GM18519 (cell line): ENCODE results near the gene MAP3K4.
A peak's percentile ranks its signal among the peaks of the same experiment; 100 is the strongest.

Source experiments
- ATAC-seq: cut with Tn5 transposase; IDR thresholded peaks from one replicate; pipeline ENCODE4 v1.9.1; 2021; ENCODE audit warnings: mild to moderate bottlenecking, moderate library complexity; ENCODE audit not compliant: unreplicated experiment, low FRiP score

MAP3K4 gene

DNA sequence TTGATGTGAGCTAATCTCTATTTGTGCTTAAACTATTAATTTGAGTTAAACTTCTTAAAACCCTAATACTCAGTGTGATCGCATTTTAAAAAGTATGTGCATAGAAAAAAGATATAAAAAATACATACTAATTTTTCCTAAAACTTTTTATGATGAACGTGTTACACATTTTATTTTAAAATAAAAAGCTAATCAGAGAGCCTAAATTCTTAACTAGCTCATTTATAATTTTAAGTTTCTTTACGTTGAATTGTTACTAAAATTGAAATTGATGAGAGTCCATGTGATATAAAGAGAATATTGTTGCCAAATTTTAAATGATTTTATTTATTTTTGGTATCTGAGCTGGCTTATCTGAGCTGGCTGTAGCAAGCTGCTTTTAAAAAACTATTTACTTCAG, 6.6 kb downstream of the MAP3K4 start:
- no peak for ATAC-seq

DNA sequence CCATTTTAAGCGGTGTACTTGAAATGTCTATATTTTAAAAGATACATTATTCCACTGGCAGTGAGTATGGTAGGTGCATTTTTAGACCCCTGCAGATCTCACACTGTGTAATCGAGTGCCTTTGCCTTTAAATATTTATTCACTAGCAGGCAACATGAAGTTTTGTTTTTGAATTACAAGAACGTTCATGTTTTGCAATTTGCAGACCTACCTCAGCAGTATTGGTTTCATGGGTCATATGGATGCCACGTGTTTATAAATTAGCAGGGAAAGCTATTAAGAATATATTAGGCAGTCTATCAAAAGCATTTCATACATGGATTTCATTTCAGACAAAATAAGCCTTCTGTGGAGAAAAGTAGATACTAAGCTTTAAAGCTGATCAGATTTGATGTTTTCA, 7.2 kb downstream of the MAP3K4 start:
- ATAC-seq = no peak

DNA sequence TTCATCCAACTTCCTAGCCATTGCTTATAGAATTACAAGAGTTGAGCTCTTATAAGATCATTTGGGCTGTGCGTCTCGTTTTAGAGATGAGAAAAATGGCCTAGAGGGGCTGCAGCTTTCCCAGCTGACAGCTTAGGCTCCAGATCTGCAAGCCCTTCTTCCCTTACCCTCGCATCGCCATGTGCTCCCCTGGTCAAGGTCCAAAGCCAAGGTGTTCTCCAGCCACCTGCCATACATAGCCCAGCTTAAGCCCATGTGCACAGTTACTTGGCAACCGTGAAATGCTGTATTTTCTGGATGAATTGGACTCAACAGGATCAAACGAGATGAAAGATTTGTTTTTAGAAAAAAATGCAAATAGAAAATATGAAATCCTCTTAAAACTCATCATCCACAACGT, 7.9 kb downstream of the MAP3K4 start:
- no peak for ATAC-seq

DNA sequence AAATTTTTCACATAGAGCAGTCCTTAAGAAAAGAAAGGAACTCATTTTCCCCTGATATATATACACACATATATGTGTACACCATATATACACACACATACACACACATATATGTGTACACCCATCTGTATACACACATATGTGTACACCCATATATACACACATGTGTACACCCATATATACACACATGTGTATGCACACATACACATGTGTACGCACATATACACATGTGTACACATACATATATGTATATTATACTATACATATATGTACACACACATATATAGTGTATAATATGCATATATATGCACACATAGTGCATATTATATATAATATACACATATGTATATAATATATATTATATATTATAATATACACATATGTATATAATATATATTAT, 9.1 kb downstream of the MAP3K4 start:
- no peak for ATAC-seq

DNA sequence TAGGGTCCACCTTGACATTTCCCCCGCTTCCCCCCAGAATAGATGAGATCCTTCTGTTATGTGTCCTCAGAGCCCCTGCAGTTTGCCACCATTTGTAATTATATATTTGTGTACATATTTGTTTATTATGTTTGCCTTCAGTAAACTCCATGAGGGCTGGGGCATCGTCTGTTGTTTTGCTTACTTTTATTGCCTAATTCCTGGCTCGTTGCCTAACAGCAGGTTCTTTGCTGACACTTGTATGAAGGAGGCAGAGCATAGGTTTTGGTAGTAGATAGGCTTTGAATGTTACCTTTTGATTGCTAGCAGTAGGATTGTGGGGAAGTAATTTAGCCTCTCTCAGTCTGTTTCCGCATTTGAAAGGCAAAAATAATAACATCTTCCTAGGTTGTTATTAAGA, 9.9 kb downstream of the MAP3K4 start:
- no peak for ATAC-seq

DNA sequence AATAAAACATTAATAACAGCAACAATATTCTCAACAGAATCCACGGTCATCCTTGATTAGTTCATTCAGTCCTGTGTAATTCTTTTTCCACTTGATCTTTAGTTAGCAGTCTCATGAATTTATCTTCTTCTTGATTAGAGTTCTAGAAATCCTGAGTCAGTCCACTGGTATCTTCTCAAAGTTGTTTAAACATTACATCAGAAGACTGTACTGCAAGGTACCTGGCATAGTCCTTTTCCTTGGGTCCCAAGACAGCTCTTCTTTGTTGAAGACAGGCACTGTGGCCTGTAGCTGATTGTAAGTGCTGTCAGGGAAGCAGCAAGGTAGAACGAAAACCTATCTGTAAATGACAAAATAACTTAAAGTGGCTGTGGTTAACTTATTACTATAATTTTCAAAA, 11.8 kb downstream of the MAP3K4 start:
- no peak for ATAC-seq

DNA sequence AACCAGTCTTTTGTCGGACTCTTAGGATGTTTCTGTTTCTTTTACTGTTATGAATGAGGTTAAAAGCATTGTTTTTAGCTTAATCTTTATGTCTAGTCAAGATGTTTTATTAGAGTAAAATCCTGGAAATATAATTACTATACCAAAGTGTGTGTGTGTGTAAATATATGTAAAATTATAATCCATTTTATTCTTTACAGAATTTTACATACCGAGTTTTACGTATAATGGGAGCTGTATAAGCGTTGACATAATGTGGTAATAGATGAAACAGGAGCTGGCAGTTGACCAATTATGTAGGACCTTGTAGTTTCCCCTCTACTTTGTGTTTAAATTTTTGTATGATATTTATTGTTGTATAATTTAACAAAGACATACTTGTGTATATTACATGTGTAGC, 16.7 kb downstream of the MAP3K4 start:
- no peak for ATAC-seq

DNA sequence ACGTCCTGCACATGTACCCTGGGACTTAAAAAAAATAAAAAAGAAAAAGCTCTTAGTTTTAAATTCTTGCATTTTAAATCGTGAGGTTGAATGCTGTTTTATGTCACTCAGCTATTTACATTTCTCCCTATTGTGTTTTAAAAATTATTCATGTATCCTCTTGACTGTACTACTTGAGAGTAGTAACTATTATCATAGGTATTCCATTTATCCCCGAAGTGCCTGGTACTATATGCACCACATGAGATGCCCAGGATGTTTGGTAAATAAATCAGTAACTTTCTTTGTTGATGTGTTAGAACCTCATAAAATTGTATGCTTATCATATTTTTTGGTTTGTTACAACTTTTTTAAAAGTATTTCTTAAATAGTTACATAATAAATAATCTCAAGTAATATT, 18.4 kb downstream of the MAP3K4 start:
- ATAC-seq = no peak

DNA sequence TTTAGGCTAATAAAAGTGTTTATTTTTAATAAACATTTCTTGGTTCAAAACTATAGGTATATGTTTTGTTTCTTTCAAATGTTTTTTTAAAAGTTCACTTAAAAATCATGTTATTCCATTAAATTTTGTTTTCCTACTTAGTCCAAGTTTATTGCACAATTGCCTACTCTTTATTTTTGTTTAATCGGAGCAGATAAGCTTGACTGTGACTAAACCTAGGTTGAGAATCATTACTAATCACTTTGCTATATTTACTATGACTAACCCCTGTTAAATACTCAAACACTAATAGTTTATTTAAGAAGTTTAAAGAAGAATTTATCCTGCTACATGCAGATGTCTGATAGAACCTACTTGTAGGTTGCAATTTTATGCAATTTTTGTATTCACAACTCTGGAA, 18.8 kb downstream of the MAP3K4 start:
- ATAC-seq = no peak

DNA sequence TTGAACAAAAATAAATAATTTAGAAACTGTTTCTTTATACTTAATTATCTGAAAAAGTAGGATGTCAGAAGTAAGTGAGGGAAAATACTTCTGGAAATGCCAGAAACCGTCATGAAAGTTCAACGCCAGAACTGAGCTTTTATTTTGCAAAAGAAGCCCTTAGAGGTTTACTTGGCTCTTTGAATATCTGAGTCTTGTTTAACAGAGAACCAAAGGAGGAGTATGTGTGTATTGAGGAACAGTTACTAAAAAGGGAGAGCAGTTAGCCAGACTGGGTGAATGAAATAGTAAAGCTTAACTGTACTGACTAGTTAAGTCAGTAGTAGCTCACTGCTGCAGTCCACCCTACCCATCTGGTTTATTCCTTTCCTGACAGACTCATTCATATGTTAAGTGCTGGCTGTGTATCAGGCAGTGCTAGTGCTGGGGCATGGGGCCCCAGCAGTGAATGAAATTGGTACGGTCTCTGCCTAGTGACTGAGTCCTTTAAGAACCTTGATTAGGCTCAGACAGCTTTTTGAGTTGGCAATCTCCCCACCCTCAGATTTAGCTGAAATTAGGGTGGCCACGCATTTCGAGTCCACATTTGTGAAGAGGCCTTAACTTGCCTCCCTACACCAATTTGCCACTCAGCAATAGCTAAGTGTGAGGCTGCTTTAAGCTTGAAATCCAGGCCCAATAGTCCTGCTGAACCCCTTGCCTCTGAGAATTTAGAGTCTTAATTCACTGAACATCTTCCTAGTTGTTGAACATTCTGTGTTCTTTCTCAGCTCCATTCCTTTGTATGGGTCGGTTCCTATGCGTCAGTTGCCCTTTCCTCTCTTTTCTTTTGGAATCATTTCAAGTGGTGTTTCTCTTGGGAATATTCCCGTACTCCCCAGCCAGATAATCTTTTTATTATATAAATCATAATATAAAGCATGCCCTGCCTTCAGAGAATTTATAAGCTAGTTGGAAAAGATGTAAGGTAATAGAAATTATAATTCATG, 20.2 kb downstream of the MAP3K4 start:
- ATAC-seq = no peak

DNA sequence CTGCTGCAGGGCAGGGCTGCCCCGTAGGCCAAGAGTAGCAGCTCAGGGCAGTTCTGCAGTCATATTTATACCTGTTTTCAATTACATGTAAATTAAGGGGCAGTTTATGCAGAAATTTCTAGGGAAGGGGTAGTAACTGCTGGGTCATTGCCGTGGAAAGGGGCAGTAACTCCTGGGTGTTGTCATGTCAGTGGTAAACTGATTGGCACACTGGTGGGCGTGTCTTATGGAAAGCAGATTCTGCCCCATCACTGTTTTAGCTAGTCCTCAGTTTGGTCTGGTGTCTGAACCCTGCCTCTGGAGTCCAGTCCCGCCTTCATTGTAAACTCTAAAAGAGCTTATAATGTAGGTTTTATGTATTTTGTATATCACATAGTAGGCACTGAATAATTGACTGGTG, 22.1 kb downstream of the MAP3K4 start:
- ATAC-seq = no peak

DNA sequence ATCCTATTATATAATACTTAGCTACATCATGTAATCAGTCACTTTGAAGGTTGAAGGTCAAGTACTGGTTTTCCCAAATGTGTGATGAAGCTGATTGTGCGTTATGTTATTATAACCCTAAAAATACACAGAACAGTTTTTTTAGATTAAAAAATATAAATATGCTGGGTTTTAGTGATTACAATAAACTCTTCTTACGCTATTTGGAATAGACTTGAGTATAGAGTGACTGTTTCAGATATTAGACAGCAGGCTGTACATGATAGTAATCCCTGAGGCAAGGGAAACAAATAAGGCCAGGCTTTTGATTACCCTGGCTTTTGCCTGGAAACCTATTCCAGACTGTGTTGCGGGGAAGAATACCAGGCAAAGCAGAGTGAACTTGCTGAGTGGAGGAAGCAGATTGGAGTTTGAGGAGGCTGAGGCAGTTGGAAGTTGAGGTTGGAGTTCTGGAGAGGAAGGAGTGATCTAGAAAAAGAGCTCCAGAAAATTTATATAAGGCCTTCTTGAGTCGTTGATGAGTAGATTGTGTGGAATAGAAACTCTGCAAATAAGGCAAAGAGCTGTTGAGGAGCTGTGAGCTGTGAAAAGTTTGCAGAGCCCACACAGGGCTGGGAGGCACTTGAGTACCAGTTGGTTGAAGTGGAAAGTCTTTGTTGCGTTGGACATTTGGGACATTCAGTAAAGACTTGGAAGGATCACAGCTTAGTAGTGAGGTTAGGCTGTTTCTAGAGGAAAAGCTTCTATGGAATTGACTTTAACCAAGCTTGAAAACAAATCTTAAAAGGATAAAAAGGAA, 26.4 kb downstream of the MAP3K4 start:
- no peak for ATAC-seq

DNA sequence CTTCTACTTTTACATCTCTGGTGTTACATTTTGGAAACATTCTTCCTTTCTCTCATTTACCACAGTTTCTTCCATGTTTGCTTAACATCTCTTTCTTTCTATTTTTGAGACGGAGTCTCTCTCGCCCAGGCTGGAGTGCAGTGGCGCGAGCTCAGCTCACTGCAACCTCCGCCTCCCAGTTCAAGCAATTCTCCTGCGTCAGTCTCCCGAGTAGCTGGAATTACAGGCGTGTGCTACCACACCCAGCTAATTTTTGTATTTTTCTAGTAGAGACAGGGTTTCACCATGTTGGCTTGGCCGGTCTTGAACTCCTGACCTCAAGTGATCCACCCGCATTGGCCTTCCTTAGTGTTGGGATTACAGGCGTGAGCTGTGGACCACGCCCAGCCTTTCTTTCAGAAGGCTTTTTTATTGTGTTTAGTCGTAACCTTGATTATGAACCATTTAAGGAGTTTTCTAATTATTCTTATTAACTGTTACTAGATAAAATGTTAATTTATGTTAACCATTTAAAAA, 27.8 kb downstream of the MAP3K4 start:
- ATAC-seq = no peak

DNA sequence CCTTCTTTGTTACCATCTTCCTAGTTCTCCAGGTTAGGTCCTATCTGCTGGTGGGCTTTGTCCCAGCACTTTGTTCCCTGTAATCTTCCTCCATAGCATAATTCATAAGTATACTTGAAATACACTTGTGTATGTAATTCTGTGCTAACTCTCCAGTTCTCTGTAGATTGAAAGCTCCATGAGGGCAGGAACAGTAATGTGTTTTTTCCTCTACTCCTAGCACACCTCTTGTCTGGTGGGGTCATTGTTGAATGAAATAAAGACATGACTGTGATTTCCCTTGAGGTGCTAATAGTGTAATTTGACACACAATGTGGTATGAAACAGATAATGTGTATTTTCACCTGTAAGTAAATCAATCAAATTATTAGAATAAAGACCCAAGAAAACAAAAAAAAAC, 30.0 kb downstream of the MAP3K4 start:
- ATAC-seq = no peak

DNA sequence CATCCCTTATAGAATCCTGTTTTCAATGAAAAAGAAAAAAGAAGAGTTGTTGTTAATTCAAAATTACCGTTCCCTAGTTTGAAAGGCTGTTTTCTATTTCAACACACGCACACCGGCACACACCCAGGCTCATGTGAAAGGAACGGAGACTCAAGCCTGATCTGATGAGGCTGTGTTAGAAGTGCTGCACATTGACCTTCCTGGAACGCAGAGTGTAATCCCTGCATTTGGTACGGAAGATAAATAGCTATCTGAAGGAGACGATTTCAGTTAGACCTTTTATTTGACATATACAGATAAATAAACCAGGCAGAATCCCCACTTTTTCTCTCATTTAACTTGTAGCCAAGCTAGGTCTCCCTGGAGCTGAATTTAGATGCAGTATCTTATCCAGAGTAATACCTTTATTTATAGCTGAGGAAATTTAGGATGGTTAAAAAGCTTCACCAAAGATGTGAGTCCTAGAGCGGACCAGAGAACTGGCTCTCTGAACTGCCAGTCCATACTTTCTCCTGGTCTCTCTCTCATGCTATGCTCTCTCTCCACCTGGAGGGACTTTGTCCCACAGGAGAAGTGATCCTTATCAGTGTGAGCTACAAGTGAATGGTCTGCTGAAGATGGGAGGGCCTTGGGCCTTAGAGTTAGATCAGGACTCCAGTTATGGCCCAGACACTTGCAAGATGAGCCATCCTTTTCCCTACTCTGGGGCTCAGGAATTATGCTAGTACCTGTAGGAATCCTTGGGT, 30.6 kb downstream of the MAP3K4 start:
- ATAC-seq = no peak

DNA sequence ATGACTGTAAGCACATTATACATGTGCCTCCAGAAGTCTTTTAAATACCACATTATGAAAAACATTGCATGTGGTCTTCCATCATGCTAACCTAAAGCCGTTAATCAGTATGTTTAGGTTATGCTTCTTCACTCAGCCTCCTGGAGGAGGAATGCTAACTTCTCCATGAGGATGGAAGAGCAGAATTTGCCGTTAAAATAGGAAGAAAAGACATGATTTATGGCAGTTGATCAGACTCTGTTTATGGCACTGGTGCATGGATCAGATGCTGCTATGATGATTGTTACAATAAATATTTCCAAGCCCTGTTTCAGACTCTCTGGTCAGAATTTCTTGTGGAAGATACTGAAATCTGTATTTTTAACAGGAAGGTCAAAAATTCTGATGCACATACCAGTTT, 31.7 kb downstream of the MAP3K4 start:
- ATAC-seq = no peak

DNA sequence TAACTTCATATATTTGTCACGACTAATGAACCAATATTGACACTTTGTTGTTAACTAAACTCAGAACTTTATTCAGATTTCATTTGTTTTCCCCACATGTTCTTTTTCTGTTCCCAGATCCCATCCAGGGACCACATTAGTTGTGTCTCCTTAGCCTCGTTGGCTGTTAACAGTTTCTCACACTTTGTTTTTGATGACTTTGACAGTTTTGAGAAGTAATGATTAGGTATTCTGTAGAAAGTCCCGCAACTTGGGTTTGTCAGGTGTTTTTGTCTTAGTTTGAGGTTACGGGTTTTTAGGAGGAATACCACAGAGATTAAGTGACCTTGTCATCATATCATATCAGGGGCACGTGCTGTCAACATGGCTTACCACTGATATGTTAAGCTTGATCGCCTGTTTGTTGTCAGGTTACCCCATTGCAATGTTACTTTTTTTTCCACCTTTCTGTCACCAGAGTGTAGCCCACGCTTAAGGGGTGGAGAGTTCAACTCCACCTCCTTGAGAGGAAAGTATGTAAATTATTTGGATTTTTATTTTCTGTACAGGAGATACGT, 32.9 kb downstream of the MAP3K4 start:
- ATAC-seq = no peak

DNA sequence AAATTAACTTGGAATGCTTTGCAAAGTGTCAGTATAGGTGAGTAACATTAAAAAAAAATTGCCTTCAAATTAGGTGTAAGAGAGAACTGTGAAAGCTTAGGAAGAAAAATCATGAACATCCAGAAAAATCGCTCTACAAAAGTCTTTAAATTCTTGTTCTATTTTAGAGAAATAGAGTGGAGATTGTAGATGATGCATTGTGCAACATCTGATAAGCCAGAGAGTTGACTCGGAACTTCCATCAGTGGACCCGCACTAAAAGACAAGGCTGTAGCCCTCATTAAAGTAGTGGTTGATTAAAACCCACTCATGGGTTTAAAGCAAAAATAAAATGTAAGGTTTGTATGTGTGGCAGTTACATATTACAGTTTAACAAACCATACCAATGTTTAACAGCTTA, 35.8 kb downstream of the MAP3K4 start:
- no peak for ATAC-seq

DNA sequence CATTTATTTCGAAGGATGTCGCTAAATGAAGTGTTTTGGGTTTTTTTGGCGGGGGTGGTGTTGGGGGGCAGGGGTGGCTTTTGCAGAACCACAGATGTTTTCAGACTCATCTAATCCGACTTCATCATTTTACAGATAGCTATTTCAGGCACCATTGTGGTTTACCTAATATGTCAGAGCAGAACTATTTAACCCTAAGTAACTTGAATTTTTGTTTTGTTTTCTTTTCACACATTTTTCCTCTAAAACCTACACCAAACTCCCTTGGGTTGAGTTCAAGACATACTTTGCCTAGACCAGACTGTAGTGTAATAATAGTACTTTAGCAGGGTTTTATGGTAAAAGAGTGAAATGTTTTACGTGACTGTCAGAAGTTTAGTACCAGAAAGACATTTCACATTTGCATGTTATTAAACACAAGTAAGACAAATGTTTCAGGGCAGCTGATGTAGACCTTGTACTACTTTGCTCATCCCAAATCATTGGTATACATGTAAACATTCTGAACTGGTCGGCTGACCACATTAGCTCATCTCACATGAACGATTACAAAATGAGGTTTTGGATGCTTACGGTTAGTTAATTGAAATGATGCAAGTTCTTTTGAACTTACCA, 37.7 kb downstream of the MAP3K4 start:
- ATAC-seq = peak; percentile 78
